GM23338 (cell line): ENCODE measurements around the gene AQP1. TPM values are rescaled to one million over a fixed set of nuclear protein-coding genes. Genes with fewer than 3 reads are reported as not detected.

Experiments
- ATAC-seq: fragments of 200-7000 bp; cut with Tn5 transposase; 3 replicates; pipeline ENCODE4 v1.9.1; 2020
- DNase-seq: peaks from one replicate; pipeline ENCODE4 v3.0.0-alpha.2; 2015; ENCODE audit warnings: low spot score
- H2AFZ ChIP-seq: fragments of 200-600 bp; sonication (generic); 2 replicates; pipeline ENCODE4 v1.8.0; 2016; ENCODE audit warnings: antibody characterized with exemption, mild to moderate bottlenecking, moderate library complexity
- H3F3A ChIP-seq: fragments of 200-600 bp; sonication (generic); replicated peaks from 2 replicates; pipeline ENCODE4 v1.8.0; 2017; ENCODE audit warnings: antibody characterized with exemption, mixed run types, low read depth
- H3K27ac ChIP-seq: fragments of 200-600 bp; sonication (generic); 2 replicates; pipeline ENCODE4 v1.6.1; 2016; ENCODE audit warnings: low read depth
- H3K27me3 ChIP-seq: fragments of 200-600 bp; sonication (generic); 2 replicates; pipeline ENCODE4 v1.8.0; 2016; ENCODE audit warnings: mild to moderate bottlenecking, mixed run types, moderate library complexity; ENCODE audit not compliant: insufficient read depth
- H3K36me3 ChIP-seq: fragments of 200-600 bp; sonication (generic); 2 replicates; pipeline ENCODE4 v1.8.0; 2016; ENCODE audit warnings: mild to moderate bottlenecking; ENCODE audit not compliant: insufficient read depth
- H3K4me1 ChIP-seq: fragments of 200-600 bp; sonication (generic); 2 replicates; pipeline ENCODE4 v1.8.0; 2016; ENCODE audit warnings: mild to moderate bottlenecking, moderate library complexity; ENCODE audit not compliant: insufficient read depth
- H3K4me2 ChIP-seq: fragments of 200-600 bp; sonication (generic); 2 replicates; pipeline ENCODE4 v1.7.1; 2017; ENCODE audit warnings: mixed run types
- H3K4me3 ChIP-seq: fragments of 200-600 bp; sonication (generic); 2 replicates; pipeline ENCODE4 v1.6.1; 2016; ENCODE audit warnings: mixed run types
- H3K79me2 ChIP-seq: fragments of 200-600 bp; sonication (generic); replicated peaks from 2 replicates; pipeline ENCODE4 v1.8.0; 2017; ENCODE audit warnings: mild to moderate bottlenecking; ENCODE audit not compliant: insufficient read depth
- H3K9me2 ChIP-seq: fragments of 200-600 bp; sonication (generic); 2 replicates; pipeline ENCODE4 v1.8.0; 2017; ENCODE audit not compliant: insufficient read depth
- H4K20me1 ChIP-seq: fragments of 200-600 bp; sonication (generic); replicated peaks from 2 replicates; pipeline ENCODE4 v1.8.0; 2017; ENCODE audit warnings: mild to moderate bottlenecking; ENCODE audit not compliant: insufficient read depth
- H3K27ac Mint-ChIP-seq: 2 replicates; pipeline ENCODE4 v1.8.0; 2020; ENCODE audit warnings: inconsistent platforms, mild to moderate bottlenecking, moderate library complexity, mixed read lengths
- H3K27me3 Mint-ChIP-seq: 3 replicates; pipeline ENCODE4 v1.8.0; 2022; ENCODE audit warnings: low read depth, mild to moderate bottlenecking, moderate library complexity, mixed read lengths, inconsistent platforms; ENCODE audit not compliant: insufficient read depth, poor library complexity
- H3K36me3 Mint-ChIP-seq: 3 replicates; pipeline ENCODE4 v1.8.0; 2021; ENCODE audit warnings: low read depth, mild to moderate bottlenecking, inconsistent platforms, moderate library complexity, mixed read lengths
- H3K4me1 Mint-ChIP-seq: 3 replicates; pipeline ENCODE4 v1.8.0; 2020; ENCODE audit warnings: mild to moderate bottlenecking, inconsistent platforms, mixed read lengths
- H3K4me3 Mint-ChIP-seq: 3 replicates; pipeline ENCODE4 v1.8.0; 2021; ENCODE audit warnings: moderate library complexity, mild to moderate bottlenecking, inconsistent platforms, mixed read lengths
- H3K9me3 Mint-ChIP-seq: 3 replicates; pipeline ENCODE4 v1.8.0; 2020; ENCODE audit warnings: moderate library complexity, mild to moderate bottlenecking, inconsistent platforms, mixed read lengths
- NANOG ChIP-seq: IDR thresholded peaks from 2 replicates; pipeline ENCODE4 v1.6.1; 2016; ENCODE audit warnings: antibody characterized with exemption, borderline replicate concordance
- POLR2AphosphoS5 ChIP-seq: IDR thresholded peaks from 2 replicates; pipeline ENCODE4 v1.6.1; 2016; ENCODE audit warnings: antibody characterized with exemption, low read depth
- REST ChIP-seq: IDR thresholded peaks from one replicate; pipeline ENCODE4 v1.6.1; 2018; ENCODE audit warnings: antibody characterized with exemption; ENCODE audit not compliant: unreplicated experiment
- ZNF462 ChIP-seq: fragments of 250-450 bp; sonication (Bioruptor Pico); IDR thresholded peaks from 2 replicates; pipeline ENCODE4 v1.5.0; 2020; ENCODE audit warnings: mild to moderate bottlenecking, moderate library complexity
- polyA plus RNA-seq: library from polyadenylated mRNA; unstranded; fragments of >200 nt; fragmentation: Nextera tagmentation; extraction: Ambion mirVana; gene quantifications from 2 replicates; pipeline ENCODE4 v1.2.1, GENCODE V29; 2016
- total RNA-seq: library from RNA; depleted of rRNA; stranded (reverse); fragments of >200 nt; shearing (Covaris generic); gene quantifications from 2 replicates; pipeline ENCODE4 v1.2.3, GENCODE V29; 2014

Gene AQP1
- total and polyA plus RNA-seq, 2 experiments from 2014 or later = 0.28 TPM; not detected in 1

GRCh38 chr7:30931161-30931928 is 19.7 kb downstream of the AQP1 start:
- Histone ChIP-seq H4K20me1 (no peaks in the 10 kb centered on the region), H3K79me2 (no peaks in the 10 kb centered on the region), H3K27me3 (no peaks in the 10 kb centered on the region), H3K4me1 (0 out of 2 replicates have a peak, but pooled peaks cover 6% of the 10 kb centered on the region), H3K4me2 (no peak overlapping the region), H3K4me3 (no peak overlapping the region), H3K36me3 (no peaks in the 10 kb centered on the region), H2AFZ (no peak overlapping the region), H3F3A (no peaks in the 10 kb centered on the region), H3K27ac (no peak overlapping the region), H3K9me2 (peaks cover 6% of the 10 kb centered on the region; the same call in 1 of the 2 replicates)
- no peak overlapping the region for H3K27ac Mint-ChIP-seq
- peak; percentile 13; the same call in 2 of the 3 replicates for ATAC-seq
- TF ChIP-seq NANOG = no peak
- no peak for TF ChIP-seq REST
- no peak for TF ChIP-seq ZNF462 (CRISPR knock-in tag)
- no peak for TF ChIP-seq POLR2AphosphoS5
- peaks cover 7% of the 10 kb centered on the region; the same call in 2 of the 3 replicates for H3K4me1 Mint-ChIP-seq
- peak; percentile 42 for DNase-seq
- no peak overlapping the region for H3K4me3 Mint-ChIP-seq
- H3K27me3 Mint-ChIP-seq = peaks cover 10% of the 10 kb centered on the region
- H3K36me3 Mint-ChIP-seq = no peaks in the 10 kb centered on the region
- H3K9me3 Mint-ChIP-seq = no peaks in the 10 kb centered on the region
